ENCODE measurements around the gene NCL.
"Not testable (repeated sequence)": the region's sequence is repeated elsewhere in the genome, so short reads cannot be mapped to it uniquely, and the experiment has no call there.

The NCL gene

GRCh38 chr2:231408304-231408703 is 56.0 kb downstream of the NCL start:
- in situ Hi-C loops (cut with MboI; ENCODE audit: low sequenced_read_pairs), result not testable (repeated sequence)

DNA sequence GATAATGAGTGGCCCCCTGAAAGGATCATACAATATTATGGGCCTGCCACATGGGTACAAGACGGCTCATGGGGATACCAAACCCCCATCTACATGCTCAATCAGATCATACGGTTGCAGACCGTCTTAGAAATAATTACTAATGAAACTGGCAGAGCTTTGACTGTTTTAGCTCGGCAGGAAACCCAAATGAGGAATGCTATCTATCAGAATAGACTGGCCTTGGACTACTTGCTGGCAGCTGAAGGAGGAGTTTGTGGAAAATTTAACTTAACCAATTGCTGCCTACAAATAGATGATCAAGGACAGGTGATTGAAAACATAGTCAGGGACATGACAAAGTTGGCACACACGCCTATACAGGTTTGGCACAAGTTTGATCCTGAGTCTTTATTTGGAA is 56.6 kb downstream of the NCL start:
- in situ Hi-C loops (cut with MboI; ENCODE audit: low sequenced_read_pairs), result not testable (repeated sequence)

- in situ Hi-C loops (cut with MboI; ENCODE audit: low sequenced_read_pairs), result not testable (repeated sequence)
These were observed 58.5 kb downstream of the NCL start for GRCh38 chr2:231405601-231406367.

DNA sequence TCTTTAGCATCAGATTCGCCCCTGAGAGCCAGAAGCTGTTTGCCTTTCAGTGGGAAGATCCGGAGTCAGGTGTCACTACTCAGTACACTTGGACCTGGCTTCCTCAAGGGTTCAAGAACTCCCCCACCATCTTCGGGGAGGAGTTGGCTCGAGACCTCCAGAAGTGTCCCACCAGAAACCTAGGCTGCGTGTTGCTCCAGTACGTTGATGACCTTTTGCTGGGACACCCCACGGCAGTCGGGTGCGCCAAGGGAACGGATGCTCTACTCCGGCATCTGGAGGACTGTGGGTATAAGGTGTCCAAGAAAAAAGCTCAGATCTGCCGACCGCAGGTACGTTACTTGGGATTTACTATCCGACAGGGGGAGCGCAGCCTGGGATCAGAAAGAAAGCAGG is 60.1 kb downstream of the NCL start:
- in situ Hi-C loops (cut with MboI; ENCODE audit: low sequenced_read_pairs), result not testable (repeated sequence)

All from hTERT RPE-1 (cell line).